RWPE2 (cell line): ENCODE data around the gene KNDC1.

ENCODE experiments used
- ATAC-seq: fragments of 200-7000 bp; cut with Tn5 transposase; 3 replicates; pipeline ENCODE4 v1.9.1; 2021; ENCODE audit warnings: low read depth
- DNase-seq: peaks from one replicate; pipeline ENCODE4 v3.0.0-alpha.2; 2020; ENCODE audit warnings: low spot score
- H3K27ac ChIP-seq: fragments of 450-650 bp; 2 replicates; pipeline ENCODE4 v1.5.1; 2017; ENCODE audit warnings: mild to moderate bottlenecking; ENCODE audit not compliant: poor library complexity, severe bottlenecking
- H3K27me3 ChIP-seq: fragments of 250-450 bp; sonication (Bioruptor Pico); 2 replicates; pipeline ENCODE4 v1.5.1; 2021; ENCODE audit warnings: mild to moderate bottlenecking, moderate library complexity; ENCODE audit not compliant: insufficient read depth, poor library complexity, severe bottlenecking
- H3K36me3 ChIP-seq: fragments of 250-450 bp; sonication (Bioruptor Pico); 2 replicates; pipeline ENCODE4 v1.5.1; 2020; ENCODE audit warnings: low read depth, mild to moderate bottlenecking, moderate library complexity
- H3K4me1 ChIP-seq: fragments of 250-450 bp; sonication (Bioruptor Pico); 2 replicates; pipeline ENCODE4 v1.5.1; 2021; ENCODE audit warnings: mild to moderate bottlenecking, moderate library complexity; ENCODE audit not compliant: insufficient read depth, poor library complexity, severe bottlenecking
- H3K4me3 ChIP-seq: fragments of 250-450 bp; sonication (Bioruptor Pico); 2 replicates; pipeline ENCODE4 v1.5.1; 2021; ENCODE audit warnings: mild to moderate bottlenecking, moderate library complexity; ENCODE audit not compliant: severe bottlenecking
- H3K9me3 ChIP-seq: fragments of 250-450 bp; sonication (Bioruptor Pico); 2 replicates; pipeline ENCODE4 v1.5.1; 2021; ENCODE audit warnings: mild to moderate bottlenecking, moderate library complexity; ENCODE audit not compliant: severe bottlenecking
- CTCF ChIP-seq: fragments of 450-650 bp; IDR thresholded peaks from one replicate; pipeline ENCODE4 v1.5.1; 2017; ENCODE audit warnings: mild to moderate bottlenecking, moderate library complexity; ENCODE audit not compliant: poor library complexity, severe bottlenecking

KNDC1 gene

GRCh38 chr10:133215586-133215985 lies 55.6 kb downstream of the KNDC1 start:
- Histone ChIP-seq H3K9me3 (no peaks in the 10 kb centered on the region), H3K4me3 (no peak overlapping the region), H3K36me3 (no peaks in the 10 kb centered on the region), H3K4me1 (no peaks in the 10 kb centered on the region), H3K27me3 (peaks cover 12% of the 10 kb centered on the region), H3K27ac (no peak overlapping the region)
- no peak for DNase-seq
- no peak for ATAC-seq
- no peak for TF ChIP-seq CTCF

- no peaks in the 10 kb centered on the region for H3K4me1 ChIP-seq
- H3K27me3 ChIP-seq = peaks cover 12% of the 10 kb centered on the region
- no peak overlapping the region for H3K4me3 ChIP-seq
- H3K9me3 ChIP-seq = no peaks in the 10 kb centered on the region
- ATAC-seq (no peak), DNase-seq (no peak)
- H3K36me3 ChIP-seq = no peaks in the 10 kb centered on the region
- H3K27ac ChIP-seq = no peak overlapping the region
- TF ChIP-seq CTCF = no peak
Observed at GRCh38 chr10:133216776-133217175, 56.8 kb downstream of the KNDC1 start.

GRCh38 chr10:133217800-133218589 lies 58.0 kb downstream of the KNDC1 start:
- Histone ChIP-seq H3K36me3 (no peaks in the 10 kb centered on the region), H3K9me3 (no peaks in the 10 kb centered on the region), H3K27me3 (peaks cover 12% of the 10 kb centered on the region), H3K4me1 (no peaks in the 10 kb centered on the region), H3K4me3 (no peak overlapping the region), H3K27ac (no peak overlapping the region)
- no peak for TF ChIP-seq CTCF
- DNase-seq (no peak), ATAC-seq (no peak)

GRCh38 chr10:133218891-133219290 lies 58.9 kb downstream of the KNDC1 start:
- ATAC-seq = no peak
- H3K27me3 ChIP-seq = peaks cover 12% of the 10 kb centered on the region
- H3K9me3 ChIP-seq = no peaks in the 10 kb centered on the region
- H3K4me3 ChIP-seq = no peak overlapping the region
- DNase-seq = no peak
- no peak for TF ChIP-seq CTCF
- no peaks in the 10 kb centered on the region for H3K36me3 ChIP-seq
- H3K27ac ChIP-seq = no peak overlapping the region
- no peaks in the 10 kb centered on the region for H3K4me1 ChIP-seq

- Histone ChIP-seq H3K4me1 (no peaks in the 10 kb centered on the region), H3K4me3 (no peak overlapping the region), H3K27ac (no peak overlapping the region), H3K27me3 (peaks cover 12% of the 10 kb centered on the region), H3K9me3 (no peaks in the 10 kb centered on the region), H3K36me3 (no peaks in the 10 kb centered on the region)
- ATAC-seq (no peak), DNase-seq (no peak)
- no peak for TF ChIP-seq CTCF
Observed at GRCh38 chr10:133219782-133220181, 59.8 kb downstream of the KNDC1 start.
